GM12873 (cell line): Measurements from ENCODE around the gene UPK1A.

Experiments
- TF ChIP-seq, protein P1 (sequence below): IDR thresholded peaks from 2 replicates; pipeline ENCODE4 v1.5.1; 2012; ENCODE audit warnings: low read depth, mild to moderate bottlenecking, moderate library complexity, low read length, control low read depth; ENCODE audit not compliant: insufficient read depth; ENCODE audit errors: missing control alignments

Gene UPK1A

GRCh38 chr19:35666251-35666913 lies at the start of gene UPK1A:
UPK1A (plus strand) TSS chr19:35666517; CDS start chr19:35666813, 296 bp downstream.
- TF ChIP-seq, protein P1, sequence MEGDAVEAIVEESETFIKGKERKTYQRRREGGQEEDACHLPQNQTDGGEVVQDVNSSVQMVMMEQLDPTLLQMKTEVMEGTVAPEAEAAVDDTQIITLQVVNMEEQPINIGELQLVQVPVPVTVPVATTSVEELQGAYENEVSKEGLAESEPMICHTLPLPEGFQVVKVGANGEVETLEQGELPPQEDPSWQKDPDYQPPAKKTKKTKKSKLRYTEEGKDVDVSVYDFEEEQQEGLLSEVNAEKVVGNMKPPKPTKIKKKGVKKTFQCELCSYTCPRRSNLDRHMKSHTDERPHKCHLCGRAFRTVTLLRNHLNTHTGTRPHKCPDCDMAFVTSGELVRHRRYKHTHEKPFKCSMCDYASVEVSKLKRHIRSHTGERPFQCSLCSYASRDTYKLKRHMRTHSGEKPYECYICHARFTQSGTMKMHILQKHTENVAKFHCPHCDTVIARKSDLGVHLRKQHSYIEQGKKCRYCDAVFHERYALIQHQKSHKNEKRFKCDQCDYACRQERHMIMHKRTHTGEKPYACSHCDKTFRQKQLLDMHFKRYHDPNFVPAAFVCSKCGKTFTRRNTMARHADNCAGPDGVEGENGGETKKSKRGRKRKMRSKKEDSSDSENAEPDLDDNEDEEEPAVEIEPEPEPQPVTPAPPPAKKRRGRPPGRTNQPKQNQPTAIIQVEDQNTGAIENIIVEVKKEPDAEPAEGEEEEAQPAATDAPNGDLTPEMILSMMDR, result no peak

DNA sequence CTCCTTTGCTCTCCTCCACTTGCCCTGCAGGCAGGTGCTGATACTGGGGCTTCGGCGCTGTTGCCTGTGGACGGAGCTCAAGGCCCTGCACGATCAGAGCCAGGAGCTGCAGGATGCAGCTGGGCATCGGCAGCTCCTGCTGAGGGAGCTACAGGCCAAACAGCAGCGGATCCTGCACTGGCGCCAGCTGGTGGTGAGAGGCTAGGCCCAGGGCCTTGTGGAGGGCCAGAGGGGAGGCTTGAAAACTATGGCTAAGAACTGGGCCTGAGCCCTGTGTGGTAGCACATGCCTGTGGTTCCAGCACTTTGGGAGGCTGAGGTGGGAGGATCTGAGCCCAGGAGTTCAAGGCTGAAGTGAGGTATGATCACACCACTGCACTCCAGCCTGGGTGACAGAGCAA lies 47.5 kb upstream of the UPK1A start:
- TF ChIP-seq, protein P1, result no peak

- TF ChIP-seq, protein P1, result no peak
These were observed 46.9 kb upstream of the UPK1A start for GRCh38 chr19:35619290-35619923.

DNA sequence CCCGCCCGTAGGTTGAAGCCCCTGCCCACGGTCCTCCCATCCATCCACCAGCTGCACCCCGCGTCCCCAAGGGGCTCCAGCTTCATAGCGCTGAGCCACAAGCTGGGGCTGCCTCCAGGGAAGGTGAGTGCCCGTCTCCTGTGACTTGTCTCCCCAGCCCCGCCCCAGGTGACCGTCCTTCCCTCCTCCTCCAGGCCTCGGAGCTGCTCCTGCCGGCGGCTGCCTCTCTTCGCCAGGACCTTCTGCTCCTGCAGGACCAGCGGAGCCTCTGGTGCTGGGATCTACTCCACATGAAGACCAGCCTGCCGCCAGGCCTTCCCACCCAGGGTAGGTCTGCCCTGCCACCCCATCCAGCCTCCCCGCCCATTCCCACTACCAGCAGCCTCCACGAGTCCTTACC lies 46.3 kb upstream of the UPK1A start:
- TF ChIP-seq, protein P1, result no peak

- TF ChIP-seq, protein P1, result no peak
These were observed 44.6 kb upstream of the UPK1A start for GRCh38 chr19:35621708-35622107.

DNA sequence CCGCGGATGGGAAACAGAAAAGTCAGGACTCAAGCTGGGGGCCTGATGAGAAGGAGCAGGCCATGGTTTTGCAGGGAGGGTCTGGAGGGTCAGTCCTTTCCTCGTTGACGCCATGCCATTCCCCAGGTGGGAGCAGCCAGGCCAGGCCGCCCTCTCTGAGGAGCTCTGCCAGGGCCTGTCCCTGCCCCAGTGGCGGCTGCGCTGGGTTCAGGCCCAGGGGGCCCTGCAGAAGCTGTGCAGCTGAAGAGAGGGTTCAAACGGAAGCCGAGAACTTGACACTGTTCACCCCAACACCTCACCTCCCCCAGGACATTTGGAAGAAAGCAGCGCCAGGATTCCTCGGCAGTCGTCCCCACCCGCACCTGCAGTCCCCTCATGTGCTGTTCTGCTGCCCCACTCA lies 43.6 kb upstream of the UPK1A start:
- TF ChIP-seq, protein P1, result no peak

DNA sequence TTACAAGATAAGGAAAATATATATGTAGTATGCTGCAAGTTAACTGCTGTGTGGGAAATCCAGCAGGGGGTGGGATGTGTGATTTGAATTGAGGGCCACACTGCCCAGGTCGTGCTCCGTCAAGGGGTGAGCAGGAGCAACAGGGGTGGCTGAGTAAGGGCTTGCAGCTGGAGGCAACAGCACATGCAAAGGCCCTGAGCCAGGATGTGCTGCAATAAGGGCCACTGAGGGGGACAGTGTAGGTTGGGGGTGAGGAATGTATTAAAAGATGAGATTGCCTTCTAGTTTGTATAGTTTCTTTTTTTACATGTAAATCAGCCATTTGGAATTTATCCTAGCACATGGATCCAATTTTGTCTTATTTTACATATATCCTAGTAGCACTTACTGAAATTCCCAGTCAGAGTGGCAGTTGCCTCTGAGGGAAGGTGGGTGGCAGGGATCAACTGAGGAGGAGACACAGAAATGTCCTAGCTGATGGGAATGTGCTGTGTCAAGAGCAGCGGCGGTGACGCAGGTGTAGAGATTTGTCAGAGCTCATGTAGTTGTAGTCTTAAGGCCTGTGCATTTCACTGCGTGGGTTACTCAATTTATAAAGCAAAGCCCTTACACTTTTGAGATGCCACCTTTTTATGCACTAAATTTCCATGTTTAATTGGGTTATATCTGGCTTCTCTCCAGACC lies 42.8 kb upstream of the UPK1A start:
- TF ChIP-seq, protein P1, result no peak
